Endometrial microvascular endothelial cells (primary cell): ENCODE data around the gene HEATR9. TPM values are rescaled to one million over a fixed set of nuclear protein-coding genes. Genes with fewer than 3 reads are reported as not detected.
"Not testable (repeated sequence)": the region's sequence is repeated elsewhere in the genome, so short reads cannot be mapped to it uniquely, and the experiment has no call there.

Experiments used
- in situ Hi-C: cut with HindIII; loops from 2 replicates; pipeline ENCODE4 v1.10.0; 2017; ENCODE audit warnings: low sequenced_read_pairs, low pct_unique_long_range_greater_than_20kb; ENCODE audit errors: inconsistent ontology term
- total RNA-seq: library from RNA; depleted of rRNA; stranded (reverse); fragments of >200 nt; gene quantifications from one replicate; pipeline ENCODE4 v1.2.3, GENCODE V29; 2015; ENCODE audit errors: inconsistent ontology term

Gene HEATR9
- total RNA-seq, result not detected

GRCh38 chr17:35868737-35869136, at the start of gene HEATR9:
HEATR9 (minus strand) TSS chr17:35868891; CDS start chr17:35868742, 149 bp downstream.
- in situ Hi-C loops, result no loop called here

- in situ Hi-C loops, result no loop called here
These were observed 49.0 kb upstream of the HEATR9 start for GRCh38 chr17:35917519-35918213.

GRCh38 chr17:35915153-35915964, 46.7 kb upstream of the HEATR9 start:
- in situ Hi-C loops, result no loop called here

- in situ Hi-C loops, result no loop called here
These were observed 45.7 kb upstream of the HEATR9 start for GRCh38 chr17:35914354-35914753.

GRCh38 chr17:35913609-35914008, 44.9 kb upstream of the HEATR9 start:
- in situ Hi-C loops, result no loop called here

GRCh38 chr17:35912942-35913341, 44.3 kb upstream of the HEATR9 start:
- in situ Hi-C loops, result no loop called here

- in situ Hi-C loops, result no loop called here
These were observed 43.7 kb upstream of the HEATR9 start for GRCh38 chr17:35912339-35912912.

GRCh38 chr17:35909408-35909807, 40.7 kb upstream of the HEATR9 start:
- in situ Hi-C loops, result no loop called here

- in situ Hi-C loops, result no loop called here
These were observed 39.0 kb upstream of the HEATR9 start for GRCh38 chr17:35907691-35908090.

- in situ Hi-C loops, result no loop called here
These were observed 38.4 kb upstream of the HEATR9 start for GRCh38 chr17:35906926-35907637.

- in situ Hi-C loops, result no loop called here
These were observed 37.7 kb upstream of the HEATR9 start for GRCh38 chr17:35906191-35906925.

- in situ Hi-C loops, result no loop called here
These were observed 34.8 kb upstream of the HEATR9 start for GRCh38 chr17:35903451-35903850.

- in situ Hi-C loops, result no loop called here
These were observed 33.0 kb upstream of the HEATR9 start for GRCh38 chr17:35901631-35902175.

GRCh38 chr17:35900708-35901480, 32.2 kb upstream of the HEATR9 start:
- in situ Hi-C loops, result no loop called here

- in situ Hi-C loops, result no loop called here
These were observed 31.6 kb upstream of the HEATR9 start for GRCh38 chr17:35900280-35900679.

GRCh38 chr17:35898283-35899070, 29.8 kb upstream of the HEATR9 start:
- in situ Hi-C loops, result no loop called here

GRCh38 chr17:35897772-35898171, 29.1 kb upstream of the HEATR9 start:
- in situ Hi-C loops, result not testable (repeated sequence)
